ENCODE data around the gene TCAF1. TPM values are rescaled to one million over a fixed set of nuclear protein-coding genes. Genes with fewer than 3 reads are reported as not detected.

TCAF1 gene
- total and polyA plus RNA-seq, 2 donors (not counting 1 experiment from before 2014, with no cell fraction given): 7.1 to 17.3 TPM

- peaks cover 6 to 10% of the 10 kb centered on the region in 2 donors for H3K4me1 ChIP-seq (ENCODE audit: control insufficient read depth in 2 of 2, insufficient read depth in 2 of 2, low read length in 2 of 2)
- H4K20me1 ChIP-seq (ENCODE audit: control insufficient read depth, insufficient read depth, low read length, poor library complexity, severe bottlenecking): no peaks in the 10 kb centered on the region
- no peak overlapping the region for H3K27ac Mint-ChIP-seq
- CTCF ChIA-PET: no interaction called here
- ATAC-seq (ENCODE audit: low read depth) (no peak), DNase-seq (no peak)
- TF ChIP-seq CTCF (IDR thresholded peaks at IDR 0.05): no peak
- no peak for TF ChIP-seq EZH2 (IDR thresholded peaks at IDR 0.05; ENCODE audit: borderline replicate concordance, insufficient read depth, low read depth, low read length, poor library complexity, severe bottlenecking)
- no peaks in the 10 kb centered on the region for H3K36me3 ChIP-seq (replicated peaks in 1 of 2; ENCODE audit: control extremely low read depth in 1 of 2, control insufficient read depth in 1 of 2, extremely low read depth in 1 of 2, insufficient read depth in 2 of 2, low read length in 1 of 2)
- no peak overlapping the region for H3K4me3 ChIP-seq (ENCODE audit: control extremely low read depth in 1 of 5, extremely low read depth in 1 of 5, insufficient read depth in 1 of 5, low read depth in 2 of 5, low read length in 4 of 5)
- no peak overlapping the region for H3K9ac ChIP-seq (ENCODE audit: low read length)
- H3K27ac ChIP-seq (ENCODE audit: low read length in 2 of 2): no peak overlapping the region
- no peak overlapping the region for H2AFZ ChIP-seq (ENCODE audit: insufficient read depth, low read depth, low read length, poor library complexity, severe bottlenecking)
- peaks cover 8% of the 10 kb centered on the region for H3K27me3 Mint-ChIP-seq
- POLR2A ChIA-PET: no interaction called here
- no peaks in the 10 kb centered on the region for H3K9me3 Mint-ChIP-seq (ENCODE audit: insufficient read depth)
- peaks cover 8% of the 10 kb centered on the region for H3K79me2 ChIP-seq (ENCODE audit: control insufficient read depth, insufficient read depth, low read length)
- H3K4me1 Mint-ChIP-seq: peaks cover 14% of the 10 kb centered on the region
- H3K4me3 Mint-ChIP-seq: no peak overlapping the region
- intact Hi-C loops (cut with micrococcal nuclease): no loop called here
- WGBS (ENCODE audit: insufficient coverage): 100% methylated on average over 1 of the region's 1 CpG
- no peaks in the 10 kb centered on the region for H3K9me3 ChIP-seq (ENCODE audit: control extremely low read depth in 1 of 3, control insufficient read depth in 2 of 3, insufficient read depth in 1 of 3, low read length in 2 of 3)
- no peaks in the 10 kb centered on the region for H3K27me3 ChIP-seq (replicated peaks in 1 of 4; ENCODE audit: control extremely low read depth in 1 of 4, control insufficient read depth in 3 of 4, insufficient read depth in 4 of 4, low read length in 3 of 4)
- no peak overlapping the region for H3K4me2 ChIP-seq (replicated peaks; ENCODE audit: low read depth, low read length, poor library complexity, severe bottlenecking)
Measured at GRCh38 chr7:143905509-143905908, 3.5 kb upstream of the TCAF1 start.

GRCh38 chr7:143902332-143902899 lies 440 bp upstream of the TCAF1 start:
- Mint-ChIP-seq H3K27ac (peak overlapping the region; percentile 95), H3K9me3 (ENCODE audit: insufficient read depth) (no peaks in the 10 kb centered on the region), H3K4me3 (peak overlapping the region; percentile 99), H3K27me3 (no peaks in the 10 kb centered on the region), H3K4me1 (peaks cover 24% of the 10 kb centered on the region)
- no peaks in the 10 kb centered on the region for H3K27me3 ChIP-seq (replicated peaks in 1 of 4; ENCODE audit: control extremely low read depth in 1 of 4, control insufficient read depth in 3 of 4, insufficient read depth in 4 of 4, low read length in 3 of 4)
- CTCF ChIA-PET: interaction anchor here (1.0 to 2.6 kb wide), 4 partner anchors 11 to 662 kb away, joined by 3 to 15 read pairs (median 8); no protein-coding TSS in a partner anchor
- peaks cover 6 to 10% of the 10 kb centered on the region in 2 donors for H3K4me1 ChIP-seq (ENCODE audit: control insufficient read depth in 2 of 2, insufficient read depth in 2 of 2, low read length in 2 of 2)
- H3K36me3 ChIP-seq (replicated peaks in 1 of 2; ENCODE audit: control extremely low read depth in 1 of 2, control insufficient read depth in 1 of 2, extremely low read depth in 1 of 2, insufficient read depth in 2 of 2, low read length in 1 of 2): no peaks in the 10 kb centered on the region
- peak overlapping the region; percentile 100 for H2AFZ ChIP-seq (ENCODE audit: insufficient read depth, low read depth, low read length, poor library complexity, severe bottlenecking)
- no peak for DNase-seq
- TF ChIP-seq CTCF (IDR thresholded peaks at IDR 0.05) (no peak), EZH2 (IDR thresholded peaks at IDR 0.05; ENCODE audit: borderline replicate concordance, insufficient read depth, low read depth, low read length, poor library complexity, severe bottlenecking) (no peak)
- no peak for ATAC-seq (ENCODE audit: low read depth)
- intact Hi-C loops (cut with micrococcal nuclease): loop anchor here (5.0 kb wide), 1 partner anchor 615 kb away; the partner anchor contains the start of gene CASP2
- H4K20me1 ChIP-seq (ENCODE audit: control insufficient read depth, insufficient read depth, low read length, poor library complexity, severe bottlenecking): no peaks in the 10 kb centered on the region
- peak overlapping the region; percentile 94 for H3K9ac ChIP-seq (ENCODE audit: low read length)
- peak overlapping the region in 4 of 5 experiments; percentile 68 to 96 (median 88) for H3K4me3 ChIP-seq (ENCODE audit: control extremely low read depth in 1 of 5, extremely low read depth in 1 of 5, insufficient read depth in 1 of 5, low read depth in 2 of 5, low read length in 4 of 5)
- peaks cover 25% of the 10 kb centered on the region for H3K79me2 ChIP-seq (ENCODE audit: control insufficient read depth, insufficient read depth, low read length)
- H3K9me3 ChIP-seq (ENCODE audit: control extremely low read depth in 1 of 3, control insufficient read depth in 2 of 3, insufficient read depth in 1 of 3, low read length in 2 of 3): no peaks in the 10 kb centered on the region
- H3K27ac ChIP-seq (ENCODE audit: low read length in 2 of 2): peak overlapping the region; percentile 34 to 67
- POLR2A ChIA-PET: no interaction called here
- H3K4me2 ChIP-seq (replicated peaks; ENCODE audit: low read depth, low read length, poor library complexity, severe bottlenecking): peak overlapping the region; percentile 86
- 99% methylated on average over 6 of the region's 14 CpGs for WGBS (ENCODE audit: insufficient coverage)
